ENCODE measurements around the gene PIGU. TPM values are rescaled to one million over a fixed set of nuclear protein-coding genes. Genes with fewer than 3 reads are reported as not detected.
A peak's percentile ranks its signal among the peaks of the same experiment; 100 is the strongest.

The PIGU gene
- total and polyA plus RNA-seq, 2 donors (not counting 3 experiments of a cell fraction or from before 2014, with no cell fraction given) = 20.3 to 81.8 TPM

GRCh38 chr20:34527016-34527415 lies 149.9 kb downstream of the PIGU start:
- dilution Hi-C loops (cut with MboI; ENCODE audit: extremely low pct_ligation_motif_present, low sequenced_read_pairs) (no loop called here), intact Hi-C loops (cut with micrococcal nuclease) (loop anchor here (5.0 kb wide), 1 partner anchor 335 kb away; no protein-coding TSS in a partner anchor)
- H3K79me2 ChIP-seq (ENCODE audit: control insufficient read depth, insufficient read depth, low read length) = peaks cover 34% of the 10 kb centered on the region
- no peaks in the 10 kb centered on the region for H4K20me1 ChIP-seq (replicated peaks; ENCODE audit: control insufficient read depth, extremely low read depth, insufficient read depth, low read length)
- TSS peak; percentile 7 for BruUV-seq (replicated peaks)
- no peaks in the 10 kb centered on the region for H3K27me3 ChIP-seq (ENCODE audit: control insufficient read depth in 2 of 2, insufficient read depth in 2 of 2, low read length in 2 of 2)
- H3K9me1 ChIP-seq (replicated peaks; ENCODE audit: control insufficient read depth, extremely low read depth, insufficient read depth, low read length) = no peaks in the 10 kb centered on the region
- no peak overlapping the region for H3K4me3 ChIP-seq (replicated peaks in 1 of 3; ENCODE audit: insufficient read depth in 1 of 3, low read depth in 1 of 3, low read length in 3 of 3)
- H3K27ac ChIP-seq (ENCODE audit: insufficient read depth, low read depth, low read length) = no peak overlapping the region
- no peaks in the 10 kb centered on the region for H3K9me3 ChIP-seq (replicated peaks; ENCODE audit: control insufficient read depth, insufficient read depth, low read length)
- H3K9ac ChIP-seq (replicated peaks; ENCODE audit: extremely low read depth, insufficient read depth, low read length) = no peak overlapping the region
- CTCF ChIA-PET = interaction anchor here (5.8 kb wide), 1 partner anchor 214 kb away, joined by 107 read pairs; no protein-coding TSS in a partner anchor
- no peak overlapping the region for H2AFZ ChIP-seq (ENCODE audit: low read depth, low read length)
- no peak for FAIRE-seq
- no peak overlapping the region for H3K4me2 ChIP-seq (ENCODE audit: insufficient read depth, low read length)
- POLR2A ChIA-PET = no interaction called here
- H3K36me3 ChIP-seq (ENCODE audit: control insufficient read depth in 2 of 2, extremely low read depth in 1 of 2, insufficient read depth in 2 of 2, low read length in 2 of 2) = peaks cover 7 to 27% of the 10 kb centered on the region in 2 experiments
- H3K4me1 ChIP-seq (ENCODE audit: control insufficient read depth, extremely low read depth, insufficient read depth, low read length) = peaks cover 21% of the 10 kb centered on the region
- TF ChIP-seq MYC (IDR thresholded peaks at IDR 0.05; ENCODE audit: low read depth, low read length) (no peak), EZH2 (IDR thresholded peaks at IDR 0.05; ENCODE audit: borderline replicate concordance, low read depth, low read length, severe bottlenecking) (no peak), FOS (IDR thresholded peaks at IDR 0.05; ENCODE audit: borderline replicate concordance, insufficient read depth, low read length) (no peak), CTCF (IDR thresholded peaks at IDR 0.05; ENCODE audit: extremely low read depth in 1 of 2, insufficient read depth in 1 of 2, low read depth in 1 of 2, low read length in 2 of 2) (no peak), POLR2AphosphoS5 (IDR thresholded peaks at IDR 0.05; ENCODE audit: insufficient read depth, low read depth, low read length) (no peak), POLR2A (IDR thresholded peaks at IDR 0.05; ENCODE audit: low read depth, low read length) (no peak)
- no peak for DNase-seq (ENCODE audit: low read depth, low spot score)

Data from endothelial cell of umbilical vein (primary cell).